ENCODE results near the gene KCNA3.

KCNA3 gene

GRCh38 chr1:110637475-110637874, 37.3 kb downstream of the KCNA3 start:
- DNase-seq: no peak

GRCh38 chr1:110636149-110636935, 38.4 kb downstream of the KCNA3 start:
- DNase-seq: no peak

- DNase-seq: no peak
These were observed 39.3 kb downstream of the KCNA3 start for GRCh38 chr1:110635434-110635833.

GRCh38 chr1:110634455-110635311, 40.1 kb downstream of the KCNA3 start:
- peak; percentile 15 to 30 (median 16) for DNase-seq

GRCh38 chr1:110634086-110634454, 40.7 kb downstream of the KCNA3 start:
- no peak for DNase-seq

GRCh38 chr1:110633646-110634030, 41.1 kb downstream of the KCNA3 start:
- no peak for DNase-seq

GRCh38 chr1:110631836-110632620, 42.7 kb downstream of the KCNA3 start:
- DNase-seq: no peak

GRCh38 chr1:110630839-110631663, 43.7 kb downstream of the KCNA3 start:
- DNase-seq: peak; percentile 70 to 80 (median 76)

GRCh38 chr1:110628323-110629105, 46.2 kb downstream of the KCNA3 start:
- DNase-seq: no peak

- DNase-seq: no peak
These were observed 47.0 kb downstream of the KCNA3 start for GRCh38 chr1:110627764-110628163.

GRCh38 chr1:110626889-110627288, 47.9 kb downstream of the KCNA3 start:
- DNase-seq: no peak
